Measurements from ENCODE around the gene GAR1.
"Not testable (repeated sequence)": the region's sequence is repeated elsewhere in the genome, so short reads cannot be mapped to it uniquely, and the experiment has no call there.

GAR1 gene

GRCh38 chr4:109847896-109848442 is 32.4 kb downstream of the GAR1 start, which contains the start of gene LRIT3:
Gene LRIT3 (plus strand): TSS chr4:109848107. CDS start chr4:109848202, 95 bp downstream.
- no peak for DNase-seq

GRCh38 chr4:109848501-109848900 is 32.9 kb downstream of the GAR1 start:
- no peak for DNase-seq

- no peak for DNase-seq
These were observed 35.0 kb downstream of the GAR1 start for GRCh38 chr4:109850601-109851000.

GRCh38 chr4:109859426-109860300 is 44.1 kb downstream of the GAR1 start:
- DNase-seq: not testable (repeated sequence)

- no peak for DNase-seq
These were observed 45.7 kb downstream of the GAR1 start for GRCh38 chr4:109861271-109861670.

- no peak for DNase-seq
These were observed 46.5 kb downstream of the GAR1 start for GRCh38 chr4:109861916-109862511.

- DNase-seq: no peak
These were observed 48.6 kb downstream of the GAR1 start for GRCh38 chr4:109864134-109864533.

GRCh38 chr4:109870061-109870460 is 54.5 kb downstream of the GAR1 start:
- DNase-seq: no peak

- no peak for DNase-seq
These were observed 56.5 kb downstream of the GAR1 start for GRCh38 chr4:109872065-109872464.

GRCh38 chr4:109872950-109873656 is 57.5 kb downstream of the GAR1 start:
- DNase-seq: no peak

- DNase-seq: no peak
These were observed 58.4 kb downstream of the GAR1 start for GRCh38 chr4:109873791-109874514.

Data from activated naive CD4-positive, alpha-beta T cell (primary cell).